GM23338 (cell line): ENCODE measurements around the gene WFDC11. TPM values are rescaled to one million over a fixed set of nuclear protein-coding genes. Genes with fewer than 3 reads are reported as not detected.

ENCODE experiments used
- ATAC-seq: fragments of 200-7000 bp; cut with Tn5 transposase; 3 replicates; pipeline ENCODE4 v1.9.1; 2020
- DNase-seq: peaks from one replicate; pipeline ENCODE4 v3.0.0-alpha.2; 2015; ENCODE audit warnings: low spot score
- H2AFZ ChIP-seq: fragments of 200-600 bp; sonication (generic); 2 replicates; pipeline ENCODE4 v1.8.0; 2016; ENCODE audit warnings: antibody characterized with exemption, mild to moderate bottlenecking, moderate library complexity
- H3F3A ChIP-seq: fragments of 200-600 bp; sonication (generic); replicated peaks from 2 replicates; pipeline ENCODE4 v1.8.0; 2017; ENCODE audit warnings: antibody characterized with exemption, mixed run types, low read depth
- H3K27ac ChIP-seq: fragments of 200-600 bp; sonication (generic); 2 replicates; pipeline ENCODE4 v1.6.1; 2016; ENCODE audit warnings: low read depth
- H3K27me3 ChIP-seq: fragments of 200-600 bp; sonication (generic); 2 replicates; pipeline ENCODE4 v1.8.0; 2016; ENCODE audit warnings: mild to moderate bottlenecking, mixed run types, moderate library complexity; ENCODE audit not compliant: insufficient read depth
- H3K36me3 ChIP-seq: fragments of 200-600 bp; sonication (generic); 2 replicates; pipeline ENCODE4 v1.8.0; 2016; ENCODE audit warnings: mild to moderate bottlenecking; ENCODE audit not compliant: insufficient read depth
- H3K4me1 ChIP-seq: fragments of 200-600 bp; sonication (generic); 2 replicates; pipeline ENCODE4 v1.8.0; 2016; ENCODE audit warnings: mild to moderate bottlenecking, moderate library complexity; ENCODE audit not compliant: insufficient read depth
- H3K4me2 ChIP-seq: fragments of 200-600 bp; sonication (generic); 2 replicates; pipeline ENCODE4 v1.7.1; 2017; ENCODE audit warnings: mixed run types
- H3K4me3 ChIP-seq: fragments of 200-600 bp; sonication (generic); 2 replicates; pipeline ENCODE4 v1.6.1; 2016; ENCODE audit warnings: mixed run types
- H3K79me2 ChIP-seq: fragments of 200-600 bp; sonication (generic); replicated peaks from 2 replicates; pipeline ENCODE4 v1.8.0; 2017; ENCODE audit warnings: mild to moderate bottlenecking; ENCODE audit not compliant: insufficient read depth
- H3K9me2 ChIP-seq: fragments of 200-600 bp; sonication (generic); 2 replicates; pipeline ENCODE4 v1.8.0; 2017; ENCODE audit not compliant: insufficient read depth
- H4K20me1 ChIP-seq: fragments of 200-600 bp; sonication (generic); replicated peaks from 2 replicates; pipeline ENCODE4 v1.8.0; 2017; ENCODE audit warnings: mild to moderate bottlenecking; ENCODE audit not compliant: insufficient read depth
- H3K27ac Mint-ChIP-seq: 2 replicates; pipeline ENCODE4 v1.8.0; 2020; ENCODE audit warnings: inconsistent platforms, mild to moderate bottlenecking, moderate library complexity, mixed read lengths
- H3K27me3 Mint-ChIP-seq: 3 replicates; pipeline ENCODE4 v1.8.0; 2022; ENCODE audit warnings: low read depth, mild to moderate bottlenecking, moderate library complexity, mixed read lengths, inconsistent platforms; ENCODE audit not compliant: insufficient read depth, poor library complexity
- H3K36me3 Mint-ChIP-seq: 3 replicates; pipeline ENCODE4 v1.8.0; 2021; ENCODE audit warnings: low read depth, mild to moderate bottlenecking, inconsistent platforms, moderate library complexity, mixed read lengths
- H3K4me1 Mint-ChIP-seq: 3 replicates; pipeline ENCODE4 v1.8.0; 2020; ENCODE audit warnings: mild to moderate bottlenecking, inconsistent platforms, mixed read lengths
- H3K4me3 Mint-ChIP-seq: 3 replicates; pipeline ENCODE4 v1.8.0; 2021; ENCODE audit warnings: moderate library complexity, mild to moderate bottlenecking, inconsistent platforms, mixed read lengths
- H3K9me3 Mint-ChIP-seq: 3 replicates; pipeline ENCODE4 v1.8.0; 2020; ENCODE audit warnings: moderate library complexity, mild to moderate bottlenecking, inconsistent platforms, mixed read lengths
- CREB1 ChIP-seq: fragments of 250-450 bp; sonication (Bioruptor Pico); IDR thresholded peaks from 2 replicates; pipeline ENCODE4 v1.5.0; 2020; ENCODE audit warnings: low read depth, mild to moderate bottlenecking, moderate library complexity
- CTCF ChIP-seq, 2 experiments: fragments of 200-600 bp in 1 of 2; sonication (generic) in 1 of 2; conservative IDR thresholded peaks; 2 replicates each; pipeline versions ENCODE4 v1.5.1 to v1.6.1; 2016 to 2017; ENCODE audit warnings: antibody characterized with exemption in 2 of 2, low read depth in 2 of 2, mild to moderate bottlenecking in 2 of 2, moderate library complexity in 1 of 2
- ETS1 ChIP-seq: IDR thresholded peaks from 2 replicates; pipeline ENCODE4 v1.6.1; 2016; ENCODE audit warnings: antibody characterized with exemption
- EZH2 ChIP-seq: fragments of 200-600 bp; sonication (generic); IDR thresholded peaks from one replicate; pipeline ENCODE4 v1.8.0; 2017; ENCODE audit warnings: antibody characterized with exemption, mild to moderate bottlenecking, low read depth; ENCODE audit not compliant: unreplicated experiment
- EZH2phosphoT487 ChIP-seq: fragments of 200-600 bp; sonication (generic); IDR thresholded peaks from one replicate; pipeline ENCODE4 v1.8.1; 2018; ENCODE audit warnings: antibody characterized with exemption; ENCODE audit not compliant: unreplicated experiment
- JUNB ChIP-seq: IDR thresholded peaks from one replicate; pipeline ENCODE4 v1.6.1; 2016; ENCODE audit warnings: antibody characterized with exemption; ENCODE audit not compliant: unreplicated experiment
- NANOG ChIP-seq: IDR thresholded peaks from 2 replicates; pipeline ENCODE4 v1.6.1; 2016; ENCODE audit warnings: antibody characterized with exemption, borderline replicate concordance
- POLR2AphosphoS5 ChIP-seq: IDR thresholded peaks from 2 replicates; pipeline ENCODE4 v1.6.1; 2016; ENCODE audit warnings: antibody characterized with exemption, low read depth
- REST ChIP-seq: IDR thresholded peaks from one replicate; pipeline ENCODE4 v1.6.1; 2018; ENCODE audit warnings: antibody characterized with exemption; ENCODE audit not compliant: unreplicated experiment
- STAT1 ChIP-seq: IDR thresholded peaks from one replicate; pipeline ENCODE4 v1.6.1; 2016; ENCODE audit warnings: antibody characterized with exemption; ENCODE audit not compliant: unreplicated experiment
- ZNF114 ChIP-seq: fragments of 250-450 bp; sonication (Bioruptor Pico); IDR thresholded peaks from 2 replicates; pipeline ENCODE4 v1.5.0; 2020; ENCODE audit warnings: mild to moderate bottlenecking, moderate library complexity
- ZNF331 ChIP-seq: fragments of 250-450 bp; sonication (Bioruptor Pico); IDR thresholded peaks from 2 replicates; pipeline ENCODE4 v1.5.0; 2020; ENCODE audit warnings: low read depth, mild to moderate bottlenecking, moderate library complexity
- ZNF462 ChIP-seq: fragments of 250-450 bp; sonication (Bioruptor Pico); IDR thresholded peaks from 2 replicates; pipeline ENCODE4 v1.5.0; 2020; ENCODE audit warnings: mild to moderate bottlenecking, moderate library complexity
- polyA plus RNA-seq: library from polyadenylated mRNA; unstranded; fragments of >200 nt; fragmentation: Nextera tagmentation; extraction: Ambion mirVana; gene quantifications from 2 replicates; pipeline ENCODE4 v1.2.1, GENCODE V29; 2016
- total RNA-seq: library from RNA; depleted of rRNA; stranded (reverse); fragments of >200 nt; shearing (Covaris generic); gene quantifications from 2 replicates; pipeline ENCODE4 v1.2.3, GENCODE V29; 2014

WFDC11 gene
- total and polyA plus RNA-seq, 2 experiments from 2014 or later: not detected

GRCh38 chr20:45701104-45701503 lies 31.1 kb upstream of the WFDC11 start:
- H3K27ac Mint-ChIP-seq: no peak overlapping the region
- TF ChIP-seq ZNF462 (CRISPR knock-in tag) (no peak), CREB1 (CRISPR knock-in tag) (no peak), EZH2phosphoT487 (no peak), ETS1 (no peak), ZNF114 (CRISPR knock-in tag) (no peak), REST (no peak), STAT1 (no peak), JUNB (no peak), CTCF (conservative IDR thresholded peaks at IDR 0.05; ENCODE audit: low read depth in 2 of 2) (no peak), POLR2AphosphoS5 (no peak), ZNF331 (CRISPR knock-in tag) (no peak), EZH2 (no peak), NANOG (no peak)
- DNase-seq (no peak), ATAC-seq (no peak)
- no peak overlapping the region for H3K4me2 ChIP-seq
- peaks cover 16% of the 10 kb centered on the region for H3K9me2 ChIP-seq
- no peaks in the 10 kb centered on the region for H4K20me1 ChIP-seq
- no peaks in the 10 kb centered on the region for H3K4me1 ChIP-seq
- no peaks in the 10 kb centered on the region for H3K27me3 ChIP-seq
- H3K27ac ChIP-seq: no peak overlapping the region
- H3K4me3 ChIP-seq: no peak overlapping the region
- no peak overlapping the region for H2AFZ ChIP-seq
- no peak overlapping the region for H3K4me3 Mint-ChIP-seq
- H3K4me1 Mint-ChIP-seq: no peaks in the 10 kb centered on the region
- no peaks in the 10 kb centered on the region for H3K36me3 ChIP-seq
- no peaks in the 10 kb centered on the region for H3K79me2 ChIP-seq
- no peaks in the 10 kb centered on the region for H3F3A ChIP-seq
- peaks cover 4% of the 10 kb centered on the region for H3K27me3 Mint-ChIP-seq
- H3K36me3 Mint-ChIP-seq: no peaks in the 10 kb centered on the region
- H3K9me3 Mint-ChIP-seq: peaks cover 2% of the 10 kb centered on the region; the same call in 1 of the 3 replicates
